RCC 7860 (cell line): ENCODE measurements around the gene YWHAH.

ENCODE experiments used
- DNase-seq: peaks from one replicate; pipeline ENCODE4 v3.0.0-alpha.2; 2015; ENCODE audit warnings: low spot score
- FAIRE-seq: peaks from 2 replicates; lab custom pipeline; 2012; peaks lifted over from hg19 to GRCh38; lab: Jason Lieb, UNC

YWHAH gene

DNA sequence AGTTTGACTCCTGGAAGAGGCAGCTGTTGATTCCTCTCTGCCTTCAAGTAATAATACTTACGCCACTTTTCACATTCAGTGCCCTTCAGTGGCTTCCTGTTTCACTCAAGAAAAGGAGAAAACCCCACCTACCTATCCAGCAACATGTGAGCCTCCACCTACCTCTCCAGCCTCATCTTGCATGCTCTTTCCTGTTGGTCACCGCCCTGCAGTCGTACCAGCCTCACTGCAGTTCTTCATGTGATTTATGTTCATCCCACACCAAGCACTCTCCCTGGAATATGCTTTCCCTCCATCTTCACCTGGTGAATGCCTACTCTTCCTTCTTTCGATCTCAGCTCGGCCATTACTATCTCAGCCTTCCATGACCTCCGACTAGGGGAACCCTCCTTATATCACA is 21.8 kb upstream of the YWHAH start:
- FAIRE-seq, result no peak
- DNase-seq, result no peak

DNA sequence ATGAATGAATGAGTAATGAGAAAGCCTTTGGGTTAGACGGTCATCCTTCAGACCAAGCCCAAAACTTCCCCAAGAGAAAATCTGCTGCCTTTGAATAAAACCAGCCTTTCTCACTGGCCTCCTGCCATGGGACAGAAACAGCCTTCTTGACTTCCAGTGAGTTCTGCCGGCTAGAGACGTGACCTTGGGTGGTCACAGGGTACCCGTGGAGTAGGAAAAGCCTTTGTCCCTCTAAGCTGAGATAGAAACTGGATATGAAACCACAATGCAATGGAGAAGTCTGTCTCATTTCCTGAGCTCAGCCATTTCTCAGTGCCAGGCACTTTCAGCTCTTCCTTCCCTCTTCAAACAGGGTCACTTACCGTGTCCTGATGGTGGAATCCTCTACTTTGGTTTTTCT is 21.2 kb upstream of the YWHAH start:
- DNase-seq (no peak), FAIRE-seq (no peak)

DNA sequence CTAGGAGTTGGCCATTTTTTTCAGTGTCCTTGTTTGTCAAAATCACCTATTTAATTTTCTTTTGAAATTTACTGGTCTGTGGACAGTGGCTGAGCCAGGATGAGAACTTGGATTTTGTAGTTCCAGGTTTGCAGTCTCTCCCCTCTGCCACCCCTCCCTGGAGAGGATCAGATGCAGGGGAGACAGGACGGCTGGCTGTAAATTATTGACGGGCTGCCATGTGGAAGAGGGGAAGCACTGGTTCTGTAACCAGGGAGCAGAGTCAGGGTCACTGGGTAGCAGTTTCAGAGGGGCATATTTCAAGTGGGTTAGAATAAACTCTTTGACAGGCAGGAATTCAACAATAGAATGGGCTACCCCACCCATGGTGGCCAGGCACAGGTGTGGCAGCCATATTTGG is 20.6 kb upstream of the YWHAH start:
- FAIRE-seq (no peak), DNase-seq (no peak)

DNA sequence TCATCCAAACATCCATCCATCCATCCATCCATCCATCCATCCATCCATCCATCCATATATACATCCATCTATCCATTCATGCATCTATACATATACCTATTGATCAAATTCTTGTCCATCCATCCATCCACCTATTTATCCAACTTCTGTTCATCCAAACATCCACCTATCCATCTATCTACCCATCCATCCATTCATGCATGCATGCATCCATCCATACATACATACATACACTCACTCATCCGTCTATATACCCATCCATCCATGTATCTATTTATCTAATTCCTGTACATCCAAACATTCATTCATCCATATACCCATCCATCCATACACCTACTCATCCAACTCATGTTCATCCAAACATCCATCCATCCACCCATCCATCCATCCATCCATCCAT is 19.3 kb upstream of the YWHAH start:
- no peak for DNase-seq

DNA sequence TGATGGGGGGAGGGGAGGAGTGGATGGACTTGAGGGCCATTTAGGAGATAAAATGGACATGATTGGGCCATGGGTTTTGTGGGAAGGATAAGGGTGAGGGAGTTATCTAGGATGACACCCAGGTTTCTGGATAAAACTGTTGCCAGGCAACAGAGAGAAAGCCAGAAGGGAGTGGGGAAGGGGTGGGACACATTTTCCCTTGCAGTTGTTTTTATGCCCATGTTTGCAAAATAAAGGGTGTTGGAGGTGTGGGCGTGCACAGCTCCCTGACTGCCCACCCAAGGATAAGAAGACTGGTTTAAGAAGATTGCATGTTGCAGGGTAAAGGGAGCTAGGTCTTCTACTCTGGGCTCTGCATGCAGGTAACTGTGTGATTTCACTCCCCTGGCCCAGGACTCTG is 18.3 kb upstream of the YWHAH start:
- no peak for FAIRE-seq
- DNase-seq, result no peak

More for the DNA sequence above, 19.3 kb upstream of the YWHAH start:
- FAIRE-seq, result no peak

DNA sequence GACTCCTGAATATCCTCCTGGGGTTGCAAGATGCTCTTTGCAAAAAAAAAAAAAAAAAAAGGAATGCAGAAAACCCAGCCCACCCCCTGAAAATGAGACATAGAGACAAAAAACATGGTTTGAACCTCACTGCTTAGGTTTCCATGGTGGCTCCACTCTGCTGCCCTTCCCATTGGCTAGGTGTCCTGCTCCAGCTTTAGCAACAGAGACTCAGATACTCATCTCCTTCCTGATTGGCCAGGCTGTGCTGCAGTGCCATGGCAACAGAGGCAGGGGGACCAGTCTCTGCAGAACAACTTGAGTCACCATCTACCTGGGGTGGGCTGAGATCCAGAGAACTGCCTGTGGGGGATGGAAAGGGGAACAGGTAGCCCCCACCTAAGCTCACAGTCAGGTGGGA is 17.4 kb upstream of the YWHAH start:
- FAIRE-seq, result no peak
- DNase-seq, result no peak

DNA sequence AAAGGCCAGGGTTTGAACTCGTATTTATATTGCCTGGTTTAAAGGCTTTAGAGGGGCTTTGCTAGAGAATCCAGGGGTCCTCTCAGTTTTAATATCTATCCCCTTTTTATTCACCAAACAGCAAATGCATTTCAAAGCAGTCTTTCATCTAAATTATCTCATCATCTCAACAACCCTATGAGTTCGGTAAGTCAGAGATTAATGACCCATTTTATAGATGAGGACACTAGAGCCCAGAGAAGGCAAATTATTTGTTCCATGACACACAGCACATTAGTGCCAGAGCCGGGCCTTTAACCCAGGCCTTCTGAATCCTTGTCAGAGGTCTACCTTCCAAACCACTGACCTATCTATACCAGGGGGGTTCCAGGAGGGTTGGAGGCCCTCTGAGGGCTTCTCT is 16.8 kb upstream of the YWHAH start:
- no peak for FAIRE-seq

DNA sequence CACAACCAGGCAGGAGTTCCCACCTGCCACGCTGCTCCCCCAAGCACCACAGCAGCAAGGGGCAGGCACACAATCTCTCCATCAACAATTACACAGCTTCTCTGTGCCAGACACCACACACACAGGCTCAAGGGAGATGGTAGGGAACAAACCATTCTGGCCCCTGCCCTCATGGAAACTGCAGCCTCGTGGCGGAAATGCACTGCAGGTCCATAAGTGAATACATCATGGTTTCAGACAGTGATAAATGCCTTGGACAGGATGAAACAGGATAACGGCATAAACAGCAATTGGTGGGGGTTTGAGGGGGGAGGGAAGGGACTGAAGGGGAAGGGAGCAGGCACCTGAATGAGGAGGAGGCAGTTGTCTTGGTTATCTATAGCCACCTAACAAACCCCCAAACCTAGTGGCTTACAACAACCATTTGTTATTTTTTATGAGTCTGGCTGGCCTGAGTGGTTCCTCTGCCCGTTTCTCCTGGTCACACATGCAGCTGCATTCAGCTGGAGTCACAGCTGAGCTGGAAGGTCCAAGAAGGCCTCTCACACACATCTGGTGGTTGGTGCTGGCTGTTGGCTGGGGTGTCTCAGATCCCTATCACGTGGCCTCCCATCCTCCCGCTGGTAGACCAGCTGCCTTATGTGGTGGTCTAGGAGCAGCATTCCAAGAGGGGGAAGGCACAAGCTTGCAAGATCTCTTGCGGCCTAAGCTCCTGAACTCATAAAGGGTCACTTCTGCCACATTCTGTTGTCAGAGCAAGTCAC is 15.0 kb upstream of the YWHAH start:
- DNase-seq (no peak), FAIRE-seq (no peak)

More for the DNA sequence above, 16.8 kb upstream of the YWHAH start:
- no peak for DNase-seq

DNA sequence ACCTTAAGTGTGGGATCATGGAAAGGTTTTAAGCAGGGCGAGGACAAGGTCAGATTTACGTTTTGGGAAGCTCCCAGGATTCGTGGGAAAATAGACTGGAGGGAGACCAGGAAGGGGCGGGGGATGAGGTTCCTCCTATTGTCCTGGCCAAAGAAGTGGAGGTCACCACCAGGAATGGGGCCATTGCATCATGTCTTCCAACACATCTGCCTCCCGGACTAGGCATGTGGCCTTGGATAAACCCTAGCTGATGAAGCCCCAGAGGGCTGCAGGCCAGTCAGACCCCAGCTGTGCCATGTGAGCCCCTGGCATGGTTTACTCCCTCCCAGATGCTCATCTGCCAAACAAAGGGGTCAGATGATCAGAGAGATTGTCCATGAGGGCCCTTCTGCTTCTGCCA is 11.5 kb upstream of the YWHAH start:
- FAIRE-seq, result no peak
- no peak for DNase-seq

DNA sequence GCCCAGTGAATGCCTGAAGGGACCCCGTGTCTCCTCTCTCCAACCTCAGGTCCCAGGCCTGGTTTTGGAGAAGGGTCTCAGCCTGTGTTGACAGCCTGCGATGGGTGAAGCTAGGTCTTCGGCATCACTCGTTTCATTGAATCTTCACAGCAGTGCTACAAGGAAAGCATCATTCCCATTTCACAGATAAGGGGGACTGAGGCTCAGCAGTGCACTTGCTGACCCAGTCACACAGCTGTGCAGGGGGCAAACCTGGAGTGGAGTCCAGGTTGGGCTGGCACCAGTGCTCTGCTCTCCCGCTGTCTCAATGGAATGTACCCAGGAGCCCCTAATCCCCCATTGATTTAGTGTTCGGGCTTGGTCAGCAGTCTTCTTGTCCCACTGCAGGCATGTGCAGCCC is 10.9 kb upstream of the YWHAH start:
- DNase-seq (no peak), FAIRE-seq (no peak)

DNA sequence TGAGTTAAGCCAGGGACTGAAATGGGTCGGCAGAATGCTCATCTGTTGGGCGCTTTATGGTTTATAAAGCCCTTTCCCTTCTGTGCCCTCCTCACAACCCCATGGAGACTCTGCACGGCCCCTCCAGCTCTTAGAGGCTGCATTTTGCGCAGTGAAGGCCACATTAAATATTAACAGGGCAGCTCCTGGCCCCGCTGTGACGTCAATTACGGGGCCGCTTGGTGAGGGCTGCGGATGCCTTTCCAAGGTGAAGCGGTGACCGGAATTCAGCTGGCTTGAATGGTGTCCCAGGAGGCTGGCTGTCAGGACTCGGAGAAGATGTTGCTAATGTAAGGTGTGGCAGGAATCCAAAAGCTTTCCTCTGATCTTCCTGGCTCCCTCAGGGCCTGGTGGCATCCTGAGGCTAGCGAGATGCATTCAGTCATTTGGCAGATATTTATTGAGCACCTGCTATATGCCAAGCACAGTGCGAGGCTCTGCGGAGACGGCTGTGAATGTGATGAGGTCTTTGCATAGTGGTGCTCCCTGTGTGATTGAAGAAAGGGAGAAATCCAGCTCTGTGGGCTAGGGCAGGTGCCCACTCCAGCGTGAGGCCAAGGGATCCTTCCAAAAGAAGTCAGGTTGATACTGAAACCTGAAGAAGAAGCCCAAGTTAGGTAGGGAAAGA is 10.4 kb upstream of the YWHAH start:
- no peak for FAIRE-seq
- no peak for DNase-seq

DNA sequence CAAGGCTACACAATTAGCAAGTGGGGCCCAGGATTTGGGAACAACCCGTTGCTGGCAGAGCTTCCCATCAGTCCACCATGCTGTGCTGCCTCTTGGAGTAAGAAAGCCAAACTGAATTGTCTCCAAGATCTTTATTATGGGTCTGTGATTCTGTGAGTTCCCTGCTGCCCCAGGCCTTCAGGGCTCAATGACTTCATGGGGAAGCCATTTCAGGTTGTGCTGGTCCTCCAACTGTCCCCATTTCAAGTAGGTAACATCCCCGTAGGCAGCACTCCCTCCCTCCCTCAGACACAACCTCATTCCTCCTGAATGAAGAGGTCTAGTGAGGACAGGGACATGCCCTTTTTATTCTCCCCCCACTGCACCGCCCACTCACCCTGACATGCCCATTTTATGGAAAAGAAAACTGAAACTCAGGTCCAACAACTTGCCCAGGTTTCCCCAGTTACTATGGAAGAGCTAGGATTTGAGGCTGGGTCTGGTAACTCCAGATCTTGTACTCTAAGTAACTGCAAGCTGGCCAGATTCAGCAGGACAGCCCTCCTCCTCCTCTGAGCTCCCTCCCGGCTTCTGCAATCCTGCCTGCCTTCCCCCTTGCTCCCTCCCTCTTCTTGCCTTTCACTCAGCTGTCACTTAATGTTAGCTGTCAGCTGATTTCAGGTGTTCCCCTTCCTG is 8.2 kb upstream of the YWHAH start:
- DNase-seq (no peak), FAIRE-seq (no peak)

DNA sequence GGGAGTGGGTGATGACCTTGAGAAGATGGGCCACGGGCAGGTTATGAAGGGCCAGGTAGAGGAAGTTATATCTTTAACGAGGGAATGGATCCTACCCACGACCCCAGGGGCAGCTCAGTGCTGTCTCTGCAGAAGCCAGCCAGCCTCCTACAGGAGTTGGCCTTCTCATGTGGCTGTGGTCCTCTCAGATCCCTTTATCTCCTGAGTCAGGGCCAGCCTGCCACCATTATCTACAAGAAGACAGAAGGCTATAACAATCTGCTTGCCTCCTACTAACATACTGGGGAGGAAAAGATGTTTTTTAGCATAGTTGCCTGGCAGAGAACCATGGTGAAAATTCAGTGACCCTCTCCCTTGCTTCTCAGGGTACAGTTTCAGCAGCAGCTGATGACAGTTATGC is 7.0 kb upstream of the YWHAH start:
- DNase-seq, result no peak
- FAIRE-seq, result no peak

DNA sequence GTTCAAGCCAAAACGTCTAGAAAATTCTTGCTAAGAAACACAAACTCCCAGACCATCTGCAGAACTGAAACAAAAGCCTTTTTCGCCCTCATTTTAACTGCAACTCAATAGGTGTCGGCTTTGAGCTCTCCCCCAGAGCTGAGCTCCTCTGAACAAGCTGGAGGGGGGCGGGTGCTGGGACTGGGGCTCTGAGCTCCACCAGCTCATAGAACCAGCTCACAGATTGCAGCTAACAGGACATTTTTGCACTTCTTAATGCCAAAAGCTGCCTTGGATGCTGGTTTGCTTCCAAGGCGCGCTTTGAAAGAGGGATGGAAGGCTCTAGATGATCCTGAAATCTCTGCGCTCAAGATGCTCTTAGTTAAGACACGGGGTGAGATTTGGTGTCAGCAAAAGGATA is 6.0 kb upstream of the YWHAH start:
- DNase-seq (no peak), FAIRE-seq (no peak)

DNA sequence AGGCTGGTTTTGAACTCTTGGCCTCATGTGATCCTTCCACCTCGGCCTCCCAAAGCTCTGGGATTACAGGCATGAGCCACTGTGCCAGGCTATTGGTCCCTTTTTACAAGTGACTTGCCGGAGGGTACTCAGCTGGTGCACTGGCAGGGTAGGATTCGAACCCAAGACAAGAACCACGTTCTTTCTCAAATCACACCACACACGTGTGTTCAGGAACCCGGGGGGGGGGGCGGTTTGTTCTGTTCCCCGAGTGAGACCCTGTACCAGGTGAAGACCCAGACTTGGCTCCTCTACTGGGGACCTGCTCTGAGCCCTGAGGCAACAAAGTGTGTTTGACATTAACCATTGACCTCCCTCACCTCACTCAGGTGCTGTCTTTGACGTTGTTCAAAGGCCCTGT is 3.8 kb upstream of the YWHAH start:
- DNase-seq (no peak), FAIRE-seq (no peak)

DNA sequence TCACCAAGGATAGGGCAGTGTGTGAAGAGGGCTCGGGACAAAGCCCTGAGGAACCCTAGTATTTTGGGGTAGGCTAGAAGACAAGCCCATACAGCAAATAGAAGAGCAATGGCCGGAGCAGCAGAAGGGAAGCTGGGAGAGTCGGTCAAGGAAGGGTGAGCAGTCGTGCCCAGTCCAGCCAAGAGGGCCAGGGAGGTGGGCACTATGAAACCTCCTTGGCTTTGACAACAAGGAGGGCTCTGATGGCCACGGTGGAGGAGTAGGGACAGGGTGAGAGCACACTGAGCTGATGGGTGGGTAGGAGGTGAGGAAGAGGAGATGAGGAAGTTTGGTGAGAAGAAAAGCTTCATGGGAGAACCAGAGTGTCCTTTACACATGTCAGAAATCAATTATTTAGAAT is 2.2 kb upstream of the YWHAH start:
- DNase-seq (no peak), FAIRE-seq (no peak)

DNA sequence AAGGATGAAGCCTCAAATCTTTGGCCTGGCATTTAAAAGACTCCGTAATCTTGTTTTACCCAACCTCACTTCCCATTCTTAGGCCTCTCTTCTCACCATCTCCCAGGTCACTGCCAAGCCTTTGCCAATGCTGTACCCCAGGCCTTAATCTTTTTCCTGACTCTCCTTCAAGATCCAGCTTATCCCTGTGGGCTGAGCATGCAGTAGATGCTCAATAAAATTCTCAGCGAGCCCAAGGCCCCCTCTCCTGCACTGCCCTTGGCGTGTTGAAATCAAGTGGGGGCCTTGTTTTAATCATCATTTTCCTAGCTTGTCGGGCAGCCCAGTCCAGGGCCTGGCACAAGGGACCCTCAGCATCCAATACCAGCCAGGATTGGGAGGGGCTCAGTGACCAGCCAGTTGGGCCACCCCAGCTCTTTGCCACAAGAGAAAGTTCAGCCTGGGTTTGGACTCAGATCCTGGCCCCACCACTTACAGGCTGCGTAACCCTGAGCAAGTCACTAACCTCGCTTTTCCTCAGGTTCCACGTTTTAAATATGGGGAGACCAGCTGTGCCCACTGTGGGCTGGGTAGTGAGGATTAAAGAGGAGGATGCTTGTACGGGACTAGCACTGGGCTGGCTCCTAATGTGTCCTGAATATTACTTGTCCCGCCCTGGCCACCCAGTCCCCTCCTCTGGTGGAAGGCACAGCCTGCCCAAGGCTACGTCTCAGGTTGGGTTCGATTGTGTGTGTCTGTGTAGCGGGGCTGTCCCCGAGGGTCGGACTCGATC is 943 bp upstream of the YWHAH start:
- FAIRE-seq (no peak), DNase-seq (no peak)

DNA sequence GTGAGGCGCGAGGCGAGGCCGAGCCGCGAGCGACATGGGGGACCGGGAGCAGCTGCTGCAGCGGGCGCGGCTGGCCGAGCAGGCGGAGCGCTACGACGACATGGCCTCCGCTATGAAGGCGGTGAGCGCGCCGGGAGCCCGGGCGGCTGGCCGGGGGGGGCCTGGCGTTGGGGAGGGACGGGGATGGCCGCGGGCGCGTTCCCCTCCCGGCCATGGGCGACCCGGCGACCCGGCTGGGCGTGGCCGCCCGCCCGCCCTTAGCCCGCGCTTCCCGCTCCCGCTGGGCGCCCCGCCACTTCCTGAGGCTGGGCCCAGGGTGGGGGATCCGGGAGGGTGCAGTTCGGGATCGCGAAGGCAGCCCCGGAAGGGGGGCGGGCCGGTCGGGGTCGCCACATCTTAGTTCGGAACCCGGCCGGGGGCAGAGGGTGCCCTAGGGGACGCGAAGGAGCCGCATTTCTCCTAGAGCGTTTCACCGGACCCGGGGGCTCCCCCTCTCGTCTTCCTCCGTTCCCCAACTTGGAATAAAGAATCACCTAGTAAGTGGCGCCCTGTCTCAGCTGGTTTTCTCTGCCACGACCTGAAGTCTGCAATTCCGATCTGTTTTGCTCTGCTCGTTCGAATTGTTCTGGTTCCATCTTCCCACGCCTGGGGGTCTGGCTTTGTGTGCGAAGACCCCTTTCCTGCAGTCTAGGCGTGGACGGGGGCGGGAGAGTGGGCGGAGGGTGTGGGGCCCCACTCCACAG is 536 bp downstream of the YWHAH start:
- FAIRE-seq, result no peak
- DNase-seq, result no peak

DNA sequence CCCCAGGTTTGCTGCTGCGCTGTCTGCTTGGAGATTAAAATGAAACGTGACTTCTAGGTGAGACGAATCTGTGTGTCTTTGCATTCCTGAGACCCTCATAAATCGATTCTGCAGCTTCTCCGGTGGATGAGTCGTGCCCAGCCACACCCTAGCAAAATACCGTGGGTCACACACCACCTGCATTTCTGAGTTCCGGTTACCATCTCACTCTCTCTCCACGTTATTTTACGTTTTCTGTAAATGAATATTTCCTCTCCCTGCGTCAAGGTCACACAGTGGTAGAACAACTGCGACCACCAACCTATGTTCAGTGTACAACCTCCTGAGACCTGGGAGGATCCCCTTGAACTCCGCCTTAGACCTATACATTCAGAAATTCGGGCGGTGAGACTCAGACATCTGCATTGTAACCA is 1.1 kb downstream of the YWHAH start:
- FAIRE-seq, result no peak

DNA sequence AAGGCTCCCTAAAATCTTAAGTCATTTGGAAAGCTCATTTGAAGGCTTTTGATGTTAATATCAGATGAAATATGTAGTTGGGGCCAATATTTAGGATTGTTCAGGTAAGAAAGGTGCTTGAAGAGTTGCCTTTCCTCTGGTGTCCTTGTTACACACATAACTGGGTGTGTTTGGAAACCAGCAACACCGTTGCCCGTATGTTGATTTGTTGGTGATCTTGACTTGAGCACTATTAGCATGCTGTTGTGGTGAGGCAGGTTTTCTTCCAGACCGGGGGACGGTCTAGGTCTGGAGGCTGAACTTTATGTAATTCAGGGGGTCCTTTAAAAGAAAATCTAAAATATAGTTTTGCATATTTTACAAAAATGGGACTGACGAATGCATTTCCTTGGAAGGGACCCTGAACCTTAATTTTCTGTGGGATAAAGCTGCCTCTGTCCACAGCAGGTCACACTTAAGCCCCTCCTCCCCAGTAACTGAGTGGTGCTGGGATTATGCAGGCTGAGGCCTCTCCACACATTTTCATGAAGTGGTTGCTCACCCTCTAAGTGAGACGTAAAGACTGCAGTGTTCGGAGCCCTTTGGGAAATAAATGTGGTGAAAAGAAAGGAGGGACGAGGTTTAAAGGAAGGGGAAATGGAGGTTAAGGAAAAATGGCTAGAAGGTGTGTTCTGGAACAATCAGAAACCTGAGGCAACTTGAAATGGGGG is 1.8 kb downstream of the YWHAH start:
- DNase-seq (no peak), FAIRE-seq (no peak)

More for the DNA sequence above, 1.1 kb downstream of the YWHAH start:
- no peak for DNase-seq
